Neuronal stem cell (in vitro differentiated cells): ENCODE measurements around the gene STRIP2.

Source experiments
- DNase-seq: peaks from one replicate; pipeline ENCODE4 v3.0.0-alpha.2; 2013; ENCODE audit warnings: low spot score
- H2AFZ ChIP-seq: one replicate; pipeline ENCODE4 v1.6.1; 2013; ENCODE audit warnings: mild to moderate bottlenecking, low read length, inconsistent platforms
- H2AK5ac ChIP-seq: 2 replicates; pipeline ENCODE4 v1.6.1; 2013; ENCODE audit warnings: low read depth, mild to moderate bottlenecking, inconsistent platforms, low read length, moderate library complexity, mixed read lengths
- H2BK120ac ChIP-seq: 2 replicates; pipeline ENCODE4 v1.6.1; 2013; ENCODE audit warnings: low read depth, mild to moderate bottlenecking, inconsistent platforms, low read length, moderate library complexity, mixed read lengths
- H2BK12ac ChIP-seq: one replicate; pipeline ENCODE4 v1.6.1; 2013; ENCODE audit warnings: low read length, inconsistent platforms
- H2BK15ac ChIP-seq: 2 replicates; pipeline ENCODE4 v1.6.1; 2013; ENCODE audit warnings: mild to moderate bottlenecking, low read length, inconsistent platforms, mixed read lengths
- H2BK5ac ChIP-seq: one replicate; pipeline ENCODE4 v1.6.1; 2013; ENCODE audit warnings: inconsistent platforms, mild to moderate bottlenecking, low read length, moderate library complexity
- H3K14ac ChIP-seq: one replicate; pipeline ENCODE4 v1.6.1; 2013; ENCODE audit warnings: low read length, inconsistent platforms
- H3K18ac ChIP-seq: 2 replicates; pipeline ENCODE4 v1.6.1; 2013; ENCODE audit warnings: low read length, inconsistent platforms
- H3K23ac ChIP-seq: 2 replicates; pipeline ENCODE4 v1.6.1; 2013; ENCODE audit warnings: low read depth, mild to moderate bottlenecking, mixed read lengths, low read length, inconsistent platforms; ENCODE audit not compliant: poor library complexity
- H3K27ac ChIP-seq: replicated peaks from 3 replicates; pipeline ENCODE4 v1.5.1; 2013; ENCODE audit warnings: low read length, inconsistent platforms
- H3K27me3 ChIP-seq, 3 experiments: 2 replicates each; pipeline ENCODE4 v1.6.1; 2013; ENCODE audit warnings: low read length in 3 of 3, mild to moderate bottlenecking in 2 of 3, inconsistent platforms in 1 of 3, low read depth in 1 of 3, mixed read lengths in 1 of 3, moderate library complexity in 1 of 3; ENCODE audit not compliant: control insufficient read depth in 3 of 3, insufficient read depth in 3 of 3
- H3K36me3 ChIP-seq, 2 donors: replicated peaks in 1 of 2; 2 replicates each; pipeline ENCODE4 v1.6.1; 2013; ENCODE audit warnings: low read length in 2 of 2; ENCODE audit not compliant: control insufficient read depth in 2 of 2, insufficient read depth in 2 of 2
- H3K4ac ChIP-seq: 2 replicates; pipeline ENCODE4 v1.6.1; 2013; ENCODE audit warnings: inconsistent platforms, mild to moderate bottlenecking, low read length, moderate library complexity
- H3K4me1 ChIP-seq, 2 donors: 1 replicate in 1 of 2; 2 replicates in 1 of 2; pipeline ENCODE4 v1.6.1; 2013; ENCODE audit warnings: low read length in 2 of 2, low read depth in 1 of 2; ENCODE audit not compliant: control insufficient read depth in 2 of 2, insufficient read depth in 1 of 2
- H3K4me2 ChIP-seq: one replicate; pipeline ENCODE4 v1.6.1; 2013; ENCODE audit warnings: mild to moderate bottlenecking, low read length, inconsistent platforms; ENCODE audit not compliant: insufficient read depth, poor library complexity, severe bottlenecking
- H3K4me3 ChIP-seq, 2 donors: 2 replicates each; pipeline ENCODE4 v1.5.1; 2013; ENCODE audit warnings: low read length in 2 of 2, mild to moderate bottlenecking in 2 of 2, inconsistent platforms in 1 of 2, moderate library complexity in 1 of 2
- H3K79me1 ChIP-seq: one replicate; pipeline ENCODE4 v1.6.1; 2013; ENCODE audit warnings: low read depth, mild to moderate bottlenecking, inconsistent platforms, low read length, moderate library complexity
- H3K9ac ChIP-seq: one replicate; pipeline ENCODE4 v1.6.1; 2013; ENCODE audit warnings: mild to moderate bottlenecking, low read depth, low read length, inconsistent platforms; ENCODE audit not compliant: poor library complexity
- H3K9me3 ChIP-seq, 2 donors: replicated peaks in 1 of 2; 2 replicates each; pipeline versions ENCODE3 to v1.6.1; 2013; ENCODE audit warnings: low read length in 2 of 2, mild to moderate bottlenecking in 2 of 2, inconsistent platforms in 1 of 2, low read depth in 1 of 2, mixed read lengths in 1 of 2, moderate library complexity in 1 of 2; ENCODE audit not compliant: control insufficient read depth in 2 of 2, insufficient read depth in 1 of 2
- H4K8ac ChIP-seq: one replicate; pipeline ENCODE4 v1.6.1; 2013; ENCODE audit warnings: low read depth, mild to moderate bottlenecking, inconsistent platforms, low read length, moderate library complexity
- H4K91ac ChIP-seq: one replicate; pipeline ENCODE4 v1.6.1; 2013; ENCODE audit warnings: low read length, low read depth, mild to moderate bottlenecking, inconsistent platforms; ENCODE audit not compliant: poor library complexity
- whole genome bisulfite sequencing, 2 donors: extraction: QIAGEN DNeasy Blood & Tissue Kit; methylation state at CpG; one replicate each; pipeline ENCODE4 v1.1.7; 2013; ENCODE audit warnings: missing lambda C conversion rate in 2 of 2, mixed read lengths in 1 of 2; ENCODE audit not compliant: insufficient read length in 2 of 2, insufficient replicate concordance in 1 of 2; ENCODE audit errors: extremely low coverage in 2 of 2; 5-methylcytosine and 5-hydroxymethylcytosine counted together

The STRIP2 gene

GRCh38 chr7:129387537-129387936 lies 46.7 kb upstream of the STRIP2 start:
- H2BK15ac ChIP-seq = no peak overlapping the region
- H3K27me3 ChIP-seq = no peaks in the 10 kb centered on the region
- H2BK120ac ChIP-seq = no peak overlapping the region
- no peak overlapping the region for H3K4ac ChIP-seq
- peaks cover 0 to 7% of the 10 kb centered on the region in 2 donors for H3K4me1 ChIP-seq
- H3K18ac ChIP-seq = no peak overlapping the region
- no peak overlapping the region for H3K27ac ChIP-seq
- no peak overlapping the region for H3K23ac ChIP-seq
- no peak overlapping the region for H3K4me3 ChIP-seq
- H2BK5ac ChIP-seq = no peak overlapping the region
- no peak for DNase-seq
- H3K9me3 ChIP-seq = no peaks in the 10 kb centered on the region
- no peak overlapping the region for H2BK12ac ChIP-seq
- no peak overlapping the region for H4K91ac ChIP-seq
- no peak overlapping the region for H3K4me2 ChIP-seq
- H3K9ac ChIP-seq = no peak overlapping the region
- no peak overlapping the region for H3K14ac ChIP-seq
- no peak overlapping the region for H4K8ac ChIP-seq
- WGBS, 2 donors = no CpG with 5 or more reads among the region's 2 CpGs
- H3K79me1 ChIP-seq = no peaks in the 10 kb centered on the region
- H2AFZ ChIP-seq = no peak overlapping the region
- H2AK5ac ChIP-seq = no peak overlapping the region
- H3K36me3 ChIP-seq = peaks cover 3 to 79% of the 10 kb centered on the region in 2 donors

- no CpG with 5 or more reads among the region's 8 CpGs for WGBS, 2 donors
- Histone ChIP-seq H3K27me3 (no peaks in the 10 kb centered on the region), H3K18ac (no peak overlapping the region), H3K14ac (no peak overlapping the region), H3K23ac (no peak overlapping the region), H3K4me2 (no peak overlapping the region), H3K36me3 (peaks cover 3 to 81% of the 10 kb centered on the region in 2 donors), H2BK12ac (no peak overlapping the region), H4K8ac (no peak overlapping the region), H3K79me1 (no peaks in the 10 kb centered on the region), H2BK5ac (no peak overlapping the region), H2BK120ac (no peak overlapping the region), H3K4ac (no peak overlapping the region), H2AFZ (no peak overlapping the region), H3K27ac (no peak overlapping the region), H2BK15ac (no peak overlapping the region), H3K9me3 (no peaks in the 10 kb centered on the region), H3K9ac (no peak overlapping the region), H3K4me1 (peaks cover 0 to 7% of the 10 kb centered on the region in 2 donors), H3K4me3 (no peak overlapping the region), H4K91ac (no peak overlapping the region), H2AK5ac (no peak overlapping the region)
- DNase-seq = no peak
Observed at GRCh38 chr7:129388333-129389098, 45.7 kb upstream of the STRIP2 start.

DNA sequence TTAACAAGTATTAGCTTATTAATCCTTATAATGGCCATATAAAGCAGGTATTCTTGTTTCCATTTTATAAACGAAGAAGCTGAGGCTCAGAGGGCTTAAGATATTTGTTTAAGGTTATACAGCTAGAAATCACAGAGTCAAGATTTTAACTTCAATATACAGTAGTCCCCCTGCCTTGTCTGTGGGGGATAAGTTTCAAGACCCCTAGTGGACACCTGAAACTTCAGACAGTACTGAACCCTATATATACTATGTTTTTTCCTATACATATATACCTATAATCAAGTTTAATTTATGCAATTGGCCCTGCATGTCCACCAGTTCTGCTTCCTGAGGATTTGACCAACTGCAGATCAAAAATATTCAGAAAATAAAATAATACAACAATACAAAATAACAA lies 44.4 kb upstream of the STRIP2 start:
- Histone ChIP-seq H2BK120ac (no peak overlapping the region), H3K9me3 (no peaks in the 10 kb centered on the region), H3K27ac (no peak overlapping the region), H3K27me3 (no peaks in the 10 kb centered on the region), H3K18ac (no peak overlapping the region), H3K79me1 (no peaks in the 10 kb centered on the region), H2BK5ac (no peak overlapping the region), H3K14ac (no peak overlapping the region), H3K4me2 (no peak overlapping the region), H2AK5ac (no peak overlapping the region), H4K91ac (no peak overlapping the region), H2AFZ (no peak overlapping the region), H3K23ac (no peak overlapping the region), H3K4me3 (no peak overlapping the region), H3K4ac (no peak overlapping the region), H4K8ac (no peak overlapping the region), H2BK12ac (no peak overlapping the region), H3K9ac (no peak overlapping the region), H2BK15ac (no peak overlapping the region), H3K4me1 (peaks cover 0 to 7% of the 10 kb centered on the region in 2 donors), H3K36me3 (peaks cover 3 to 85% of the 10 kb centered on the region in 2 donors)
- no CpG with 5 or more reads among the region's 1 CpG for WGBS, 2 donors
- DNase-seq = no peak

GRCh38 chr7:129390314-129390713 lies 43.9 kb upstream of the STRIP2 start:
- no peak overlapping the region for H2BK15ac ChIP-seq
- H3K18ac ChIP-seq = no peak overlapping the region
- H3K4ac ChIP-seq = no peak overlapping the region
- no peak overlapping the region for H2BK12ac ChIP-seq
- peaks cover 3 to 86% of the 10 kb centered on the region in 2 donors for H3K36me3 ChIP-seq
- H3K14ac ChIP-seq = no peak overlapping the region
- no peaks in the 10 kb centered on the region for H3K79me1 ChIP-seq
- no peaks in the 10 kb centered on the region for H3K27me3 ChIP-seq
- no peak for DNase-seq
- H3K9me3 ChIP-seq = no peaks in the 10 kb centered on the region
- H2BK120ac ChIP-seq = no peak overlapping the region
- no peak overlapping the region for H4K8ac ChIP-seq
- H3K4me3 ChIP-seq = no peak overlapping the region
- no peak overlapping the region for H2BK5ac ChIP-seq
- H2AFZ ChIP-seq = no peak overlapping the region
- no peak overlapping the region for H3K23ac ChIP-seq
- H3K4me2 ChIP-seq = no peak overlapping the region
- no peak overlapping the region for H3K9ac ChIP-seq
- no peak overlapping the region for H2AK5ac ChIP-seq
- no peak overlapping the region for H4K91ac ChIP-seq
- peaks cover 0 to 10% of the 10 kb centered on the region in 2 donors for H3K4me1 ChIP-seq
- no peak overlapping the region for H3K27ac ChIP-seq
